Rectal smooth muscle tissue (tissue), 1 donor: ENCODE results near the gene BCDIN3D.

Experiments
- H3K27ac ChIP-seq: one replicate; pipeline ENCODE4 v1.7.0; 2013; ENCODE audit warnings: low read depth, low read length, inconsistent platforms
- H3K27me3 ChIP-seq: one replicate; pipeline ENCODE4 v1.7.0; 2013; ENCODE audit warnings: low read length; ENCODE audit not compliant: control insufficient read depth, insufficient read depth
- H3K36me3 ChIP-seq: one replicate; pipeline ENCODE4 v1.7.0; 2013; ENCODE audit warnings: low read length; ENCODE audit not compliant: control insufficient read depth, insufficient read depth
- H3K4me1 ChIP-seq: one replicate; pipeline ENCODE4 v1.7.0; 2013; ENCODE audit warnings: low read length; ENCODE audit not compliant: control insufficient read depth, insufficient read depth
- H3K4me3 ChIP-seq: one replicate; pipeline ENCODE4 v1.7.0; 2013; ENCODE audit warnings: low read length
- H3K9ac ChIP-seq: one replicate; pipeline ENCODE4 v1.7.0; 2013; ENCODE audit warnings: low read length

BCDIN3D gene

DNA sequence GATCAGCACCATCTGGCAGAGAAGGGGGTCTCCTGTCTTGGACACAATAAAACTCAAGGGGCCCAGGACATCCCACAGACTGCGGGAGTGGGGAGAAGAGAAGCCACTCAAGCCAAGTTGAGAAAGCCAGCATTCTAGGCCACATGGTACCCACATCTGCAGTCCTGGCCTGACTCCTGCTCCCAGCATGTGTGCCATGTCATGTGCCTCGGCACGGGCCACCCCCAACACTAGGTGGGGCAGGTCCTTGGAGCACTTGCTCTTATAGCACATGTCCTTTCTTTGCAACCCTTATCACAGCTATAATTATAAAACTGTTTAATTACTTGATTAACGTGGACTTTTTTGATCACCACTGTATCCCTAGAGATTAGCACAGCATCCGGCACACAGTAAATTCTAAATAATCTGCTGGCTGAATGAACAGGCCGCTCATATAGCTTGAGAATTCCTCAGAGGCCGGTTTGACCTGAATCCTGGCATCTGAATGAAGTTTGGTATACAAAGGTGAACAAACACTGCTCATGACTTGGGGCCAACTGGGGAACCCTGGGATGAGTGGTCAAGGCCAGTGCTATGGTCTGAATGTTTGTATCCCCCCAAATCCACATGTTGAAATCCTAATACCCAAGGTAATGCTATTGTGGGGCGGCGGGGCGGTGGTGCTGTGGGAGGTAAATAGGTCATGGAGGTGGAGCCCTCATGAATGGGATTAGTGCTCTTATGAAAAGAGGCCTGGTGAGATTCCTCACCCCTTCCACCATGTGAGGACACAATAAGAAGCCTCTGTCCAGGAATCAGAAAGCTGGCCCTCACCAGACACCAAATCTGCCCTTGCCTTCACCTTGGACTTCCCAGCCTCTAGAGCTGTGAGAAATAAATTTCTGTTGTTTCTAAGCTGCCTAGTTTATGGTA is 21.3 kb downstream of the BCDIN3D start:
- Histone ChIP-seq H3K4me3 (no peak overlapping the region), H3K27ac (no peak overlapping the region), H3K27me3 (no peaks in the 10 kb centered on the region), H3K36me3 (no peaks in the 10 kb centered on the region), H3K9ac (no peak overlapping the region), H3K4me1 (peaks cover 4% of the 10 kb centered on the region)

DNA sequence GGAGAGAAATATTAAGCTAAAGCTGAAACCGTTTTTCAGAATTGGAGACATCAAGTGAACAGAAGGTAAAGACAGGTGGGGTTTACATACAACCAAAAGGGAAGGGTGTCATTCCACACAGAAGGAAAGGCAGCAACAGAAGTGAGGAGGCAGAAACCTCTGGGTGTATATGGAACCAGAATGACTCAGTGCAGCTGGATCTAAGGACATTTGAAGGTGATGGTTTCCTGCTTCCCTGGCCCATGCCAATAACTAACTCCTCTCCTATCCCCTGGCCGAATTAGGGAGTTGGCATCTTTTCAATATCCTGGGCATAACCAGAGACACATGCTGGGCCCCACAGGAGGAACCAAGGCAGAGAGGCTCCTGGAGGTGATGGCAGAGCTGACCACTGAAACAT is 23.1 kb downstream of the BCDIN3D start:
- Histone ChIP-seq H3K27ac (no peak overlapping the region), H3K27me3 (no peaks in the 10 kb centered on the region), H3K4me1 (no peaks in the 10 kb centered on the region), H3K36me3 (peaks cover 4% of the 10 kb centered on the region), H3K9ac (no peak overlapping the region), H3K4me3 (no peak overlapping the region)

DNA sequence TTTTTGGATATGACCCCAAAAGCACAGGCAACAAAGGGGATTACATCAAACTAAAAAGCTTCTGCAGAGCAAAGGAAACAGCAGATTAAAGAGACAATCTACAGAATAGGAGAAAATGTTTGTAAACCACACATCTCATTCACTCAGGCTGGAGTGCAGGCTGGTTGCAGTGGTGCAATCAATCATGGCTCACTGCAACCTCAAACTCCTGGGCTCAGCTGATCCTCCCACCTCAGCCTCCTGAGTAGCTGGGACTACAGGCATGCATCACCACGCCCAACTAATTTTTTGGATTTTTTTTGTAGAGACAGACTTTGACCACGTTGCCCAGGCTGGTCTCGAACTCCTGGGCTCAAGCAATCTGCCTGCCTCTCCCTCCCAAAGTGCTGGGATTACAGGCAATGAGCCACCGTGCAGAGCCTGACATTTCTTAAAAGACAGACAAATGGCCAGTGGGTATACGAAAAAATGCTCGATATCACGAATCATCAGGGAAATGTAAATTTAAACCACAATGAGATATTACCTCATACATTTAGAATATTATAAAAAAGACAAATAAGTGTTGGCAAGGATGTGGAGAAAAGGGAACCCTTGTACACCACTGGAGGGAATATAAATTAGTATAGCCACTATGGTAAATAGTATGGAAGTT is 24.5 kb downstream of the BCDIN3D start:
- Histone ChIP-seq H3K36me3 (peaks cover 4% of the 10 kb centered on the region), H3K4me3 (no peak overlapping the region), H3K27me3 (no peaks in the 10 kb centered on the region), H3K27ac (no peak overlapping the region), H3K4me1 (no peaks in the 10 kb centered on the region), H3K9ac (no peak overlapping the region)

DNA sequence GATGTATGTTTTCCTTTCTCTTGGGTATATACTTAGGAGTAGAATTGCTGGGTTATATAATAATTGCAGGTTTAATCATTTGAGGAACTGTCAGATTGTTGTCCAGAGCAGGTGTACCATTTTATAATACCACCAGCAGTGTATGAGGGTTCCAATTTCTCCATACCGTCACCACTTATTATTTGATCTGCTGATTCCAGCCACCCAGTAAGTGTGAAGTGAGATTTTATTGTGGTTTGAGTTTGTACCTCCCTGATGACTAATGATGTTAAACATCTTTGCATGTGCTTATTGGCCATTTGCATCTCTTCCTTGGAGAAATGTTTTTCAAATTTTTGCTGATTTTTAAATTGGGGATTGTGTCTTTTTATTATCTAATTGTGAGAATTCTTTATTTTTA is 29.8 kb downstream of the BCDIN3D start:
- no peak overlapping the region for H3K9ac ChIP-seq
- no peak overlapping the region for H3K27ac ChIP-seq
- H3K36me3 ChIP-seq = peaks cover 4% of the 10 kb centered on the region
- H3K4me3 ChIP-seq = no peak overlapping the region
- no peaks in the 10 kb centered on the region for H3K27me3 ChIP-seq
- peaks cover 13% of the 10 kb centered on the region for H3K4me1 ChIP-seq

DNA sequence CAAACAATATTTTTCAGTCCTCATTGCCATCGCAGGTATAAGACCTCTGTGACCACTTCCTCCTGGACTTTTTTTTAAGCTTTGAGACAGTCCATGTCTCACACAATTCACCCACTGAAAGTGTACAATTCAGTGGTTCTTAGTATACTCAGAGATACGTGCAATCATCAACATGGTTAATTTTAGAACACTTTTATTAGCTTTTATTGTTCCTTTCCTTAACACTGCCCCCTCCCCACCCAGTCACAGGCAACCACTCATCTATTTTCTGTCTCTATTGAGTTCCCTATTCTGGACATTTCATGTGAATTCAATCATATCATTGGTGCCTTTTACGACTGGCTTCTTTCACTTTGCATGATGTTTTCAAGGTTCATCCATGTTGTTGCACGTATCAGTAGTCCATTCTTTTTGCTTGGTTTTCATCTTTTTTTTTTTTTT is 30.9 kb downstream of the BCDIN3D start:
- Histone ChIP-seq H3K27ac (no peak overlapping the region), H3K9ac (no peak overlapping the region), H3K4me3 (no peak overlapping the region), H3K4me1 (peaks cover 16% of the 10 kb centered on the region), H3K36me3 (peaks cover 4% of the 10 kb centered on the region), H3K27me3 (no peaks in the 10 kb centered on the region)

DNA sequence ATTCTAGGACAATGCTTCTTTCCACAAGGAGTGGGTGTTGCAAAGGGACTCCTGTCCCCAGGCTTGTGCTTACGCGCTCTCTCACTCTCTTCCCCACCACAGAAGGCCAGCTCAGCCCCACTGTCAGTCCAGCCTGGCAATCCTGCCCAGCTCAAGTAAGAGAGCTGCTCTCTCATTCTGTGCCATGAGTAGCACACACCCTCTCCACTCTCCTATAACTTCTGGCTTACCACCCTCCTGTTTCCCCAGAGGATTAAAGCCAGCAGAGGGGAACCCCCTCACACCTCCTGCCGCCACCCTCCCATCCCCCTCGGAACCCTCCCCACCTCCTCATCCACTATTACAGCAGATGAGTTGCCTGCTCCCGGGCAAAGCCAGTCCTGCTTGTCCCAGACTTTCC is 31.8 kb downstream of the BCDIN3D start:
- peaks cover 16% of the 10 kb centered on the region for H3K4me1 ChIP-seq

DNA sequence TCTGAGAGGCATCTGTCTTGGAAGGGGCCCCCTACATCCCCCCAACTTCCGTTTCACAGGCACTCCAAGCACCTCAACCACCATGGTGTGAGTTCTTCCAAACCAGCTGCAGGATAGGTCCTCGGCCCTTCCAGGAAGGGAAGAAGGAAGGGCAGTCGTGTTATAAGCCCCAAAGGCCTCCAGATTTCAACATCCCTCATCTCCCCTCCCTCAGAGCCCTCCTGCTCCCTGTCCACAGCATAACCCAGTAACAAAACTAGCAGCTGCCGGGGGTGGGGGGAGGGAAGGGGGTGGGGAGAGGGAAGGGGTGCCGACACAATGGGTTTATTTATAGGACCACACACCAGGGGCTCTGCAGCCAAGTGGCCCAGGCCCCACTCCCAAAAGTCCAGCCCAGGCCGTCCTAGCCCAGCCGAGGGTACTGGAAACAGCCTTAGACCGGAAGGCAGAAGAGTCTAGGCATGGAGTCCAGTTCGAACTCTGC is 33.0 kb downstream of the BCDIN3D start:
- Histone ChIP-seq H3K4me3 (no peak overlapping the region), H3K27ac (peak overlapping the region; percentile 66), H3K36me3 (peaks cover 4% of the 10 kb centered on the region), H3K4me1 (peaks cover 16% of the 10 kb centered on the region), H3K9ac (no peak overlapping the region), H3K27me3 (no peaks in the 10 kb centered on the region)

More for the DNA sequence above, 31.8 kb downstream of the BCDIN3D start:
- Histone ChIP-seq H3K27me3 (no peaks in the 10 kb centered on the region), H3K27ac (no peak overlapping the region), H3K36me3 (peaks cover 4% of the 10 kb centered on the region), H3K9ac (no peak overlapping the region), H3K4me3 (no peak overlapping the region)

DNA sequence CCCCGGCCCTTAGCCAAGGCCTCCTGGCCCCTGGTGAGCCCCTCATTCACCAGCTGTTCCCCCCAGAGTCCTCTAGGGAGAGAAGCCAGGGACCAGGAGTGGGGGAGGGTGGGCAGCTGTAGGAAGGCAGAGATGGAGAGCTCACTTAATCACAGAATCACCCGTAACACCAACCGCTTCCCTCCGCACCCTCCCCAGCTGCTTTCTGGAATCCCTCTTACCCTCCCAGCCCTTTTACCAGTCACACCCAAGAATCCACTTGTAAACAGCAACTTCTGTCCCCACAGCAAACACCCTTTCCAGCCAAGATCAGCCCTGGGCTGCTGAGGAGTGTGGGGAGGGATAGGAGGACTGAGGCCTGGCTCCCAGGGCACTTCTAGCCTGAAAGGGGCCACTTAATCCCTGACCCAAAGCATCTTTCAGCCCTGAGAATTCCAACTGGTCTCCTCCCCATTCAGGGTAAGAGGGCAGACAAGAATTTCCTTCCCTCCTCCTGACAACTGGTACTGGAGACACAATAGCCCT is 33.5 kb downstream of the BCDIN3D start:
- peak overlapping the region; percentile 66 for H3K27ac ChIP-seq
- no peak overlapping the region for H3K4me3 ChIP-seq
- no peaks in the 10 kb centered on the region for H3K27me3 ChIP-seq
- H3K4me1 ChIP-seq = peaks cover 16% of the 10 kb centered on the region
- H3K9ac ChIP-seq = no peak overlapping the region
- peaks cover 4% of the 10 kb centered on the region for H3K36me3 ChIP-seq

DNA sequence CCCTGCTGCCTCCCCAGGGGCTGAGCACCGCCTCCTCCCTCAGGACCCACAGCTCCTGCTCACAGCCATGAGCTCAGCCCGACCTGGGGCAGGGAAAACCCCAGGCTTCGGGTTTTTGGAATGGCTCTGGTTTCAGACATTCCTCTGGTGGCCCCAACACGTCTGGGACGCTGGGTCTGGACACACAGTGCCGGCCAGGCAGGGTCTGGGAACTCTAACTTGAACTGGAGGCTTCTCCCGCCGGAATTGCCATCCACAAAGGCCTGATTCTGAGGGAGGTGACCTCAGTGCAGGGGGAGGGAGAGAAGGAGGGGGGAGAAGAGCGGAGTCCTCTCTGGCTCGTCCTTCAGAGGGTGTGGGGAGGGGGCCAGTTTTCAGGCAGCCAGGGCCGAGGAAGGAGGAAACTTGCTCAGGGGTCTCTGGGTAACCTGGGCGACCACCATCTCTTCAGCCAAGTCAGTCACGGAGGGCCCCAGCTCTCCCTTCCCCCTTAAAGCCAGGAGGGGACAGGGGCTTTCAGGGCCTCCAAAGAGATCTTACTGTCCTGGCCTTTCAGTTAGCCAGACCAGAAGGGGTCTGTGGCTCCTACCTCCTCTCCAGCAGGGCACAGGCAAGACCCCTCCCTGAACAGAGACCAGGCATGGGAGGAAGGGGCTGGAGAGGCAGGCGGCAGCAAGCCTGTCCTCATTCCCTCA is 34.1 kb downstream of the BCDIN3D start:
- Histone ChIP-seq H3K27ac (peak overlapping the region; percentile 66), H3K27me3 (no peaks in the 10 kb centered on the region), H3K36me3 (peaks cover 4% of the 10 kb centered on the region), H3K9ac (no peak overlapping the region), H3K4me3 (no peak overlapping the region), H3K4me1 (peaks cover 16% of the 10 kb centered on the region)

DNA sequence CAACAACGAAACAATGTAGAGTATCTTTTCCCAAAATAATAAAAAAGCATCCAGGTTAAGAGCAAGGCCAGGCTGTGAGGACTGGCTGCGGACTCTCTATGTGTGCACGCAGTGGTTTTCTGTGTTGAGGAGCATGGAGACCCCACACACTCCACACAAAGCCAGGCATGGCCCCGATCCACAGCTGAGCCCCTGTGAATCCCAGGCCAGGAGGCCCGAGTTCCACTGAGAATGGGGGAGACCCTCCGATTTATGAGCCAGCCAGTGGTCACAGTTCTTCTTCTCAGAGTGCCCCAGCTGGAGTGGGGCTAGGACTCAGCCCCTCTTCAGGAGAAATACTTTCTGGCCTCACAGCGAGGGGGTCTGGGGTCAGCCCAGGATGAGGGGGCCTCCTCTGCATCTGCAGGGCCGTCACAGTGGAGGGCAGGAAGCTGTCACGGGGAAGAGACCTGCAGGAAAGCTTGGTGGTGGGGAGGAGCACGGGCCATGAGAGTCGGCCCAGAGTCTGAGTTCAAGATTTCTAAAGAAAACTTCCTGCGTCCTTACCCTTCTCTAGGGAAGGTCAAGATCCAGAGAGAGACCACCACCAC is 34.8 kb downstream of the BCDIN3D start:
- H3K9ac ChIP-seq = no peak overlapping the region
- peaks cover 16% of the 10 kb centered on the region for H3K4me1 ChIP-seq
- peak overlapping the region; percentile 21 for H3K27ac ChIP-seq
- peaks cover 4% of the 10 kb centered on the region for H3K36me3 ChIP-seq
- H3K4me3 ChIP-seq = no peak overlapping the region
- H3K27me3 ChIP-seq = no peaks in the 10 kb centered on the region

DNA sequence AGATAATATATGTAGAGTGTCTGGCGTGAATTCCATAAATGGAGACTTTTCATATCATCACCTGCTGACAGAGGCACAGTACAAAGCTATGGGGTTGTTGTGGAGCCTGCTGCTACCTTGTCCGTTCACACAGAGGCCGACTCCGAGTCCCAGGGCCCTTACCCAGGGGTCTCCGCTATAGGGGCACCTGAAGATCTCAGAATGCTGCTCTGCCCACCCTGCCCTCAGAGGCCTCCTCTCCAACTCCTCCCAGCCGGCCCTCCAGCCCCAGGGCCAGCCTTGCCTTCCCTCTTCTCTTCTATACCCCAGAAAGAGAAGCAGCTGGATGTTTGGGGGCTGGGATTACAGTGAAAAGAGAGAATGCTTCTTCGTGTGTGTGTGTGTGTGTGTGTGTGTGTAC is 36.0 kb downstream of the BCDIN3D start:
- H3K36me3 ChIP-seq = peaks cover 4% of the 10 kb centered on the region
- no peaks in the 10 kb centered on the region for H3K27me3 ChIP-seq
- peaks cover 16% of the 10 kb centered on the region for H3K4me1 ChIP-seq
- no peak overlapping the region for H3K27ac ChIP-seq
- no peak overlapping the region for H3K9ac ChIP-seq
- H3K4me3 ChIP-seq = no peak overlapping the region
